ENCODE results near the gene TMEM115.
A peak's percentile ranks its signal among the peaks of the same experiment; 100 is the strongest.

Gene TMEM115

DNA sequence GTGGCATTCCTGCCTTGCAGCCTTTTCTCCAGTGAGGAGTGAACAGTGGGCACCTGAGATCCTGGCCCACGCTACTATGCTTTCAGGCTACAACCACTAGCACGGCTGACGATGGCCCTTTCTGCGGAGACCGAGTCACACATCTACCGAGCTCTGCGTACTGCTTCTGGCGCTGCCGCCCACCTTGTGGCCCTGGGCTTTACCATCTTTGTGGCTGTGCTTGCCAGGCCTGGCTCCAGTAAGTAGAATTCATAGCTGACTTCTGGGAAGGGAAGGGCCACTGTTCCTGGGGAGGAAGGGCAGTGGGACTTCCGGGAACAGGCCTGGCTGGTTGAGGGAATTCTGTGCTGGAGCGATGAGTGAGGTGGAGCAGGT lies 8.0 kb downstream of the TMEM115 start:
- DNase-seq, result no peak

DNA sequence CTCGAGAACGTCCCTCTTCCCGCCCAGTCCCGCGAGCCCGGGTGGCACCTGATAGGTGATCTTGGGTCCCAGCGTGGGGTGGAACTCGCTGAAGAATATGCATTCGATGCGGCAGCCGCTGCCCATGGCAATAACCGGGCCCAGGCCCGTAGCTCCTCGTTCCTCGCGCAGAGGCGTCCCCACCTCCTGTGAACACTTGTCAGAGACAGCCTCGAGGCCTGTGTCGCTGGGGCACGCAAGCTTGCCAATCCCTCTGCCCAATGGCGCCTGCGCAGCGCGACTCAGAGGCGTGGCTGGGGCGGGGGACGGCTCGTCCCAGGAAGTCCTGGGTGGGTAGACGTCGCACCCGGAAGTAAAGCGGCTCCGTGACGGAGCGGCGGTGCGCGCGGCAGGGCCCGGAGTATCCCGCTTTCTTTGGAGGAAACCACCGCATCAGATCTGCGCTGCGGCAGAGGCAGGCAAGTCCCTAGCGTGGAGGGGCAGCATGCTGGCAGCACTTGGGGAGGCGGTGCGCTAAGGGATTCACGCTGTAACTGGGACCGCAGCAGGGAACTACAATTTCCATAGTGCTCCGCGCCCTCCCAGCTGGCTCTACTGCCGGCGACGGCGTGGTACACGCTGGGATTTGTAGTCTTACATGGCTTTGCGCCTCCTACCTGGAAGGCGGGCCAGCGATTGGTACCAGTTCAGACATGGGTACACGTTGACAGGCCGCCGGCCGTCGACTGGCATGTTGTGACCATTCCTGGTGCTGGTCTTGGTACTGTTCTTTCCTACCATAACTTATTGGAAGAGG lies 8.6 kb downstream of the TMEM115 start, which contains the start of the genes CYB561D2 and NPRL2:
Gene CYB561D2, plus strand, starts transcription at position 336 of the 796 bp plus-strand sequence. CDS start 572 bp downstream, outside the sequence.
Gene NPRL2, minus strand, starts transcription at position 249 of the 796 bp plus-strand sequence. Its CDS starts 123 bp downstream, at position 126.
- DNase-seq, result peak; percentile 27

DNA sequence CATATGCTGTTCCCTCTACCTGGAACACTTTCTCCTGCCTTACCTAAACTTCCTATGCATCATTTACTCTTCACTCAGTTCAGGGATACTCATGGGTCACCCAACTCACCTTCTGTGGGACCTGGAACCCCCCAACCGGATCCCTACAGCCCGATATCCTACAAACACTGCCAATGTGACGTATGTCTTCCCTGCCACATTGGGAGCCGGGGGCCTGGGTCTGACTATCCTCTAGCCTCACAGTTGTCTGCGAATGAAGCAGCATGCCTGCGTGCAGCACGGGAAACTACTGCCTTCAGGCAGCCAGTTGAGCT lies 9.2 kb downstream of the TMEM115 start:
- DNase-seq, result no peak

DNA sequence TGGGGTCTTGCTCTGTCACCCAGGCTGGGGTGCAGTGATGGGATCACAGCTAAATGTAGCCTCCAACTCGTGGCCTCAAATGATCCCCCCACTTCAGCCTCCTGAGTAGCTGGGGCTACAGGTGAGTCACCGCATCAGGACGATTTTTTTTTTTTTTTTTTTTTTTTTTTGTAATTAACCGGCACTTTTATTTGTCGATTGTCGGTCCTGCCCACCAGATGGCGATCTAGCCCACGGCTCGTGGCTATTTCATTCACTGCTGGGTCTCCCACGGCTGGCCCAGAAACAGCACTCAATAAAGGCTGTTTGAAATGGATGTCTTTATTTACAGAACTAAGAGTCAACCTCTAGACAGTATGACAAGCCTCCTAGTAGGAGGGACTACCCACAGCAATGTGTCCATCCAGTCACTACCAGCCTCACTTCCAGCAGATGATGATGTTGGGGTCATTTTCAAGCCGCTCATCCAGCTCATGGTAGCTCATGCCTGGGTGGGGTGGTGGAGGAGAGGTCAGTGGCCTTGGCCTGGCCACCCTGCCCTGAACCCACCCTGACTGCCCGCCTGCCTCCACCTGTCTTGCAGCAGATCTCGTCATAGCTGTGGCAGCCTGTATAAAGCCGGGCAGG lies 12.0 kb downstream of the TMEM115 start:
- DNase-seq, result no peak

DNA sequence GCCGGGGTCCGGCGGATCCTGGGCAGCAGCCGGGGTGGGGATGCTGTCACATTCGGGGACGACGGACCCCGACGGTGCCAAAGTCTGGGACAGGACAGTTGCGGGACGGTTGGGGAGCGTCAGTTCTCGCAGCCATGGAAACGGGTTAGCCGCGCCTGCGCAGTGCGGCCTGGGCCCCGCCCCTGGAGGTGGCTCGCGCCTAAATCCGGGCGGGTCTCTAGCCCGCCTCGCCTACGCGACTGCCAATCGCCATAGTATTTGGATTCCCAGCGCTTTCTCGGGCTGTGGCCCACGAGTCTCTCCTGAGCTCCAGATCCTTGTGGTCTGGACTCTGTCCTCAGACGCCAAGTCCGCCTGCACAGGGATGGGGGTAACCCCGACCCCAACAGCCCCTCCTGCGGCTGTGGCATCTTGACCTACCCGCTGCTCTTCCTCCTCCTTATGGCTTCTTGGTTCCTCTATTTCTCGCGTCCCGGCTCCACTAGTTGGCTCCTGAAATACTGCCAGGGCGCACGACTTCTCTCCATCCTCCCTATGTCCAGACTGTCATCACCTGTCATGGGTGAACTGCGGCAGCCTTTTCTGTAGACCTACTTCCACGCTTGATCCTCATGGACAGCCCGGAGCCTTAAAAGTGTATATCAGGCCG lies 13.6 kb downstream of the TMEM115 start, which contains the start of gene ZMYND10:
Gene ZMYND10, minus strand, starts transcription at position 147 of the 649 bp plus-strand sequence. CDS start 153 bp downstream, outside the sequence.
- no peak for DNase-seq

DNA sequence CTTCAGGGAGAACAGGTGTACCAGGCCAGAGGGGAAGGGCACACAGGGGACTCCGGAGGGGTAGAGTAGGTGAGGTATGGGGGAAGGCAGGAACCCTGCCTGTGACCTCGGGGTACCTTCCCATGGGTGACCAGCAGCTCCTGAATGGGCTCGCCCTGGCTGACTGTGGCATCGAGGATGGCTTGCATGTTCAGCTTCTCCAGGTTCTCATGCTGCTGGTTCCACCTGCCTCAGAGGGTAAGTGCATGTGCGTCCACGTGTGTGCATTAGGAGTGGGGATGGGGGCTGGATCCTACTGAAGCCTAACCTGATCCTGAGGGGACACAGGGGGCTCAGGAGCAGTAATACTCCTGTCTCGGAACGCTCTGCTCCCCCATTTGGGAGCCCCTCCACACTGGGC lies 14.3 kb downstream of the TMEM115 start:
- DNase-seq, result no peak

DNA sequence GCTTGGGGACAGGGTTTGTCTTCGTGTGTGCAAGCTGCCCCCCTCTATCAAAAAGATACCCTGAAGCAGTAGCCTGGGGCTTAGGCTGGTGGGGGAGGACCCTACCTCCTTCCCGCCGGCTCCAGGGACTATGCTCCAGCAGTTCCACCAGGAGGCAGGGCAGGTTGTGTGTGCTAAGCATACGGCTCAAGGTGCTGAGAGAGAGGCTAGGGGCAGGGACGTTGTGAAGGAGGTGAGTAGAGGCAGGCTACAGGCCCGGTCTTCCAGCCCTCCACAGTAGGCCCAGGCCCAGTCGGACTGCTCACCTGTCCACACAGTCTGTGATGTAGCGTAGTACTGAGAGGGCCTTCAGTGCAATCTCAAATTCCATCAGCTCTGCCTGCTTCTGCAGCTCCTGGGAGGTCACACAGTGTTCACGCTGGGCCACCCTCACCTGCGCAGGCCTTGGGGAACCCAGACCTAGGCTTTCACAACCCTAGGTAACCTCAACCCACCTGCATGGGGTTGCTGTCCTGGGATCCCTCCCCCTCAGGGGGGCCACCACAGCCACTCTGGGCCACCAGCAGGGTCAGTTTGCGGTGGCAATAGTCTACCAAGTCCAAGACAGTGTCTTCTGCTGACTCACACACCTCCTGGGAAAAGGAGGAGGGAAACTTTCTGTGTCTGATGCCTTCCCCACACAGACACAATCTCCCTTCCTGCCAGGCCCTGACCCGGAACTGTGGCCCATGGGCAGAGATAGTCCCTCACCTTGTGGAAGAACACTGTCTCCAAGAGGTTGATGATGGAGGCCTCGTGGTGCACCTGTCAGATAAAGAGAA lies 16.3 kb downstream of the TMEM115 start:
- no peak for DNase-seq

DNA sequence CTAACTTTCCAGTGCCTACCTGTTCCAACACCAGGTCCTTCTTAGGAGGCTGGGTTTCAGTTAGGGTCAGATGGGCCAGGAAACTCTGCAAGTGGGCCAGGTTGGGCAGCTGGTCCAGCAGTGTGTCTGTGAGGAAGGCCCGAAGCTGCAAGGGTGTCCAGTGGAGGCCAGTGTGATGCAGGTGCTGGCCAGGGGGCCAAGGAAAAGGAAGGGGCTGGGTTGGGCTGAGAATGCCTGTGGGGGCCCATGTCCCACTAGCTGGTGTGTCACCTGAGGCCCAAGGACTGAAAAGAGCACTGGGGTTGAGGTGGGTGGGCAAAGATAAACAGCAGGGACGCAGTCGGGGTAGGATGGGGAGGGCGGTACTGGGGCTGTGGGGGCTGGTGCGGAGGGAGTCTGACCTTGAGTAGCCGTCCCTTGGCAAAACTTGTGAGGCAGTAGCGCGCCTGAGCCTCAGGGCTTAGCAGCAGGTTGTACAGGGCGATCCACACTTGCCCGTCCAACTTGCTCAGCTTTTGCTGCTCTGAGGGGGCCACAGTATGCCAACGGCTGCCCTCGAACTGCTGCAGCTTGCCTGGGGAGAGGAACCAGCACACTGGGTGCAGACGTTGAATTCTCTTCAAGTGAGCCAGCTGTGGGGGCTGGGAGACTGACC lies 17.2 kb downstream of the TMEM115 start:
- no peak for DNase-seq

DNA sequence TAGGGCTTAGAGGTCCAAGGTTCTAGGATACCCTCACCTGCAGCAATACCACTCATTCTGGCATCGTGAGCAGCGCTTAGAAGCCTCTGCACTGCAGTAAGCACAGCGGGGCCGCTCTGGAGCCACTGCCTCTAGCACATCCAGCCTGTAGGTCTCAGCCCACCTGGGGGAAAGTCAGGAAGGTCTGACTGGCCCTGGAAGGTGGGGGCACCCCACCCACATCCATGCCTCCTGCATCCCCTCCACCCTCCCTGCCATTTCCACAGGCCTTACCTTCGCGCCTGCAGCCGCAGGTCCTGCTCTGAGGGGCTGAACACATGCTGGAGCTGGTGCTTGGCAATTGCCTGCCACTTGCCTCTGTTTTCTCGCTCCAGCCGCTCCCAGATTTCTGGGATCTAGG lies 17.8 kb downstream of the TMEM115 start:
- no peak for DNase-seq

DNA sequence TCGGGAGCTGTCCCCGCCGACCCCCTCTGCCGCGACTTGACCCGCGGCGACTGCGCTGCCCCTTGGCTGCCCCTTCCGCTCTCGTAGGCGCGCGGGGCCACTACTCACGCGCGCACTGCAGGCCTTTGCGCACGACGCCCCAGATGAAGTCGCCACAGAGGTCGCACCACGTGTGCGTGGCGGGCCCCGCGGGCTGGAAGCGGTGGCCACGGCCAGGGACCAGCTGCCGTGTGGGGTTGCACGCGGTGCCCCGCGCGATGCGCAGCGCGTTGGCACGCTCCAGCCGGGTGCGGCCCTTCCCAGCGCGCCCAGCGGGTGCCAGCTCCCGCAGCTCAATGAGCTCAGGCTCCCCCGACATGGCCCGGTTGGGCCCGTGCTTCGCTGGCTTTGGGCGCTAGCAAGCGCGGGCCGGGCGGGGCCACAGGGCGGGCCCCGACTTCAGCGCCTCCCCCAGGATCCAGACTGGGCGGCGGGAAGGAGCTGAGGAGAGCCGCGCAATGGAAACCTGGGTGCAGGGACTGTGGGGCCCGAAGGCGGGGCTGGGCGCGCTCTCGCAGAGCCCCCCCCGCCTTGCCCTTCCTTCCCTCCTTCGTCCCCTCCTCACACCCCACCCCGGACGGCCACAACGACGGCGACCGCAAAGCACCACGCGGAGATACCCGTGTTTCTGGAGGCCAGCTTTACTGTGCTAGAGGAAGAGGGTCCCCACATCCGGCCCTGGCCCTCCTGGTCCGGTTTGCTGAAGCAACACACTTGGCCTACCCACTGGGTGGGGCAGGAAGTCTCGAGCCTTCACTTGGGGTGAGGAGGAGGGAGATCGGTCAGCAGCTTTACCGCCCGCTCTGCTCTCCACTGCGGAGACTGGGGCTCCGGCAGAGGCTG lies 18.6 kb downstream of the TMEM115 start, which contains the start of gene RASSF1:
Gene RASSF1, minus strand, starts transcription at position 389 of the 882 bp plus-strand sequence. Its CDS starts 31 bp downstream, at position 358.
- DNase-seq, result no peak

DNA sequence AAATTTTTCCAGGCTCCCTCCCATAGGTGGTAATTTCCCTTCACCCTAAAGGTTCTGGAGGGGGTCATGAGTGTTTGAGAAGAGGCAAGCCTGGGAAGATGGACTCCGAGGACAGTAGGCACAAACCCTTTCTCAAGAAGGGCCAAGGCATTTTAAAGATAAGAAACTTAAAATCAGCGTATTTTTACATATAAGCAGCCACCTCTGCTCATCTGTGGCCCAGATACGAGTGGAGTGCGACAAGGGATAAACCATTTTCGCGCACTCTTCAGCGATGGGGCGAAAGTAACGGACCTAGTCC lies 19.2 kb downstream of the TMEM115 start:
- no peak for DNase-seq

DNA sequence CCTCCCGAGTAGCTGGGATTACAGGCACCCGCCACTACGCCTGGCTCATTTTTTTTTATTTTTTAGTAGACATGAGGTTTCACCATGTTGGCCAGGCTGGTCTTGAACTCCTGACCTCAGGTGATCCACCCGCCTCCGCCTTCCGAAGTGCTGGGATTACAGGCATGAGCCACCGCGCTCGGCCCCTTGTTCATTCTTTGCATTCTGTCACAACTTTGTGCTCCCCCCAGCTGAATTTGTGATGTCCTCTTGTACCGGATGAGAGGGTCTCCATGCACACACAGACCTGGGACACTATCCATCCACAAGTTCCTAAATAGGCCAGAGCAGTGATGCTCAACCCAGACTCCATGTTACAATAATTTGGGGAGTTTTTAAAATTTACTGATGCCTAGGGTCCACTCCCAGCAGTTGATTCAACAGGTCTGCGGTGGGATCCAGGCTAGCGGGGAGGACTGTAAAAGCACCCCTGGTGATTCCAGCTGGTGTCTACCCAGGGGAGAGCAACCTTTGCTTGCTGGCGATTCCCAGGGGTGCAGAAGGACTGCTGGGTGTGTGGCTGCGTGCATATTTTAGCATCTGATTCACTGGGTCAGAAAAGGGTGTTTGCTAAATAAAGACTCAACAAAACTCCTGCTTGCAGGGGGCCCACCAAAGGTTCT lies 19.7 kb downstream of the TMEM115 start:
- DNase-seq, result no peak

DNA sequence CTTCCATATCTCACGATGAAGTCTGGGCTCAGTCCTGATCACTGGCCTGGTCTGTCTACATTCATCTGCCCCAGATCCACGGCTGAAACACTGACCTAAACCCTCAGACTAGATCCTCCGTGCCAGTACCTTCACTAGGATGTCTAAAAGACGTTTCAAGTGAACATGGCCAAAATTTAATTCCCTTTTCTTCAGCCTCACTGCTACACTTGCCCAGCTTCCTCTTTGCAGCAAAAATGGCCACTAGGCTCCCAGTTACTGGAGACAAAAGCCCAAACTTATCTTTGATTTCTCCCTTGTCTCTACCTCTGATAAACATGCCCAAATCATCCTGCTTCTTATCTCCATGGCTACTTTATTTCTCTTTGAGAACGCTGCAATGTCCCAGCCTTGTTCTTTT lies 20.4 kb downstream of the TMEM115 start:
- no peak for DNase-seq

DNA sequence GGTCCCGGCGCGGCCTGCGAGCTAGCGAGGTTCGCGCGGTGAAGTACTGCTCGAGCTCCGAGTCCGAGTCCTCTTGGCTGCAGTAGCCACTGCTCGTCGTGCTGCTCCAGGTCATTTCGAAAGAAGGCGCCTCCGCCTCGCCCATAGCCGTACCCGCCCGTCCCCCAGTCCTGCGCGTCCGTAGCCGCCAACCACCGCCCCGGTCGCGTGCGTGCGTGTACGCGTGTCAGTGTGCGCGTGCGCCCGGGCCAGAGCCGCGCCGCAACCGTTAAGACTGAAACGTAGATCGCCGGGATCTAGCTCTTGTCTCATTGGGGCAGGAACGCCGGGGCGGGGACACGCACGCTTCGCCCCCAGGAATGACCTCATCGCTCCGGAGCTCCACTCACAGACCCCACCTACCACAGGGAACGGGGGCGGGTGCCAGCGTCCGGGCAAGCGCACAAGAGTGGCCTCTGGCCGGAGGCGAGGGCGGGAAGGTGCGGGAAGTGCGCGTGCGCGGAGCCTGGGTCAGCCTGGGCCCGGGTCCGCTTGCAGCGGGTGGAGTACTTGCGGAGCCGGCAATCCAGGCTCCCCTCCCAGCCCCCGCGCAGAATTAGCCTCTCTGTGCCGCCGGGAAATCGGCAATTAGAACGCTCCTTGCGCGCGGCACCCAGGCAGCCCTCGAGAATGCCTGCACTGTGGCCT lies 22.0 kb downstream of the TMEM115 start:
- peak; percentile 79 for DNase-seq

DNA sequence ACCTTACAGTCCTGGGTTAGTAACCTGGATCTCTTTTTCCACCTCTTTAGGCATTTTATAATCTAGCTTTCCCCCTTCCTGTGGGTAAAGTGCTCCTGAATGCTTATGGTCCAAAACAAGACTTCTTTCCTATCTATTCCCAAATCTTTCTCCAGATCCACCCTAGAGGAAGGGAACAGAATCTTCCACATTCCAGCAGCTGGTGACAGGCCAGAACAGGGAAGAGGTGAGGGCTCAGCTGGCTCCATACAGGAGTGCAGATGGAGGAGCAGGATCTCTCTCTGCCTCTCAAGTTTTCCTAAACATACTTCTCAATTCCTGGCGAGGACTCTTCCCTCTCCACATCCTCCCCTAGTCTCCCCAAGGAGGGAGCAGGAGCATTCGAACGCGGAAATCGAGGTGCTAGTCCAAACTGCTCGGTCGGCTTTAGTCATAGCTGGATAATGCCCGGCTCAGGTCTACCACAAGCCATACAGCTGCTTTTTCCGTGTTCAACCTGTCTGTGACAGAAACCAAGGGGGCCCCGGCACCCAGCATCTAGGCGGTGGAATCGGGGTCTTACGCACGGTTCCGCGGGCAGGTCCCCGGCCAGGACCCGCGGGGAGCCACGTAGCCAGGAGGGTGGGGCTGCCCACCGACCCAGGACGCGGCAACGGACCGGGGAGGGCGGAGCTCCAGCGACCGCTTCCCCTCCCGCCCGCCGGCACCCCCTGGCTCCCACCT lies 22.7 kb downstream of the TMEM115 start:
- no peak for DNase-seq

DNA sequence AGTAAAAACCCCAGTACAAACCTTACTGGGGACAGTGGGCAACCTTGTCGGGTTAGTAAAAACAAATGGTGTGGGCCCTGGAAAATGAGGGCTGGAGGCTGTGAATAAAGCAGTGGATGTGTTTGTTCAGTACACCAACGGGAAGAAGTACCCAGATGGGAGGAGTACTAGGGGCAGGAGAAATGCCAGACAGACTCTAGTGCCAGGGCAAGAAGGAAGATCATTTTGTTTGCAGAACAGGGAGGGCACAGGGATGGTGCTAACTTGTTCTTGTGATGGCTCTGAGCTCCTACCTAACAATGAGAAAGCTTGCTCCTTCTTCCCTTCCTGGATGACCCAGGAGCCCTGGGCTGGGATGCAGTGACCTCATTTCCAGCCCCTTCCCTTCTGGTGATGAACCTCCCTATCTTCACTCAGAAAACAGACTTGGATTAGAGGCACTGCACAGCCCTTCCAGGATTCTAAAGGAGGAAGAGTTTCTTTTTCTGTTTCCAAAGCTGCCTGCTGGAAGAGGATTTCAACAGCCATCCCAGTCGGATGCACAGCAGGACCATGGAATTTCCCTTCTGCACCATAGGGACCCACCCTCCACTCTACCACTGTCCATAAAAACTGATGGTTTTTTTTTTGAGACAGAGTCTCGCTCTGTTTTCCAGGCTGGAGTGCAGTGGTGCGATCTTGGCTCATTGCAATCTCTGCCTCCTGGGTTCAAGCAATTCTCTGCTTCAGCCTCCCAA lies 24.8 kb downstream of the TMEM115 start:
- no peak for DNase-seq

DNA sequence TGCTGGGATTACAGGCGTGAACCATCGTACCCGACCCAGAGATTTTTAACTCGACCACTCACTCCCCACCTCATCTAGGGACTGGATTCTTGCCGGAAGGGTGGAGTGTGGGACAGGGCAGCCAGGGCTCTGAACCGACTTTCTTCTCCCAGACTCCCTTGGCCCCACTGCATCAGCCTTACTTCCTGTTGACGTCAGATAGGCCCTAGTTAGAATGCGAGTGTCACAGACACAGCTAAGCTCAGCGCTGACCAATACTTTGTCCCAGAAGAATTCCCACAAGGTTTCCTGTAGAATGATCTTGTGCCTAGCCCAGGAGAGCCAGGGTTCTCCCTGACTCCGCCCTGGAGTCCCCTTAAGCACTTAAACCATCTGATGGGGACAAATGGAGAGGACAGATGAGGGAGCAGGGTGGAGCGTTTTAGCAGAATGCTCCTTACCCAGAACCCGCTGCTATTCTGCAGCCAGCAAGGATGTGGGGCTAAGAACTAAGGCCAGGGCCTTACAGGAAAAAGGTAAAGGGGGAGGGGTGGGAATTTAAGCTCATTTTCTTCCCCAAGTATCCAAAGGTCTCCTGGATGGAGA lies 25.5 kb downstream of the TMEM115 start:
- no peak for DNase-seq

DNA sequence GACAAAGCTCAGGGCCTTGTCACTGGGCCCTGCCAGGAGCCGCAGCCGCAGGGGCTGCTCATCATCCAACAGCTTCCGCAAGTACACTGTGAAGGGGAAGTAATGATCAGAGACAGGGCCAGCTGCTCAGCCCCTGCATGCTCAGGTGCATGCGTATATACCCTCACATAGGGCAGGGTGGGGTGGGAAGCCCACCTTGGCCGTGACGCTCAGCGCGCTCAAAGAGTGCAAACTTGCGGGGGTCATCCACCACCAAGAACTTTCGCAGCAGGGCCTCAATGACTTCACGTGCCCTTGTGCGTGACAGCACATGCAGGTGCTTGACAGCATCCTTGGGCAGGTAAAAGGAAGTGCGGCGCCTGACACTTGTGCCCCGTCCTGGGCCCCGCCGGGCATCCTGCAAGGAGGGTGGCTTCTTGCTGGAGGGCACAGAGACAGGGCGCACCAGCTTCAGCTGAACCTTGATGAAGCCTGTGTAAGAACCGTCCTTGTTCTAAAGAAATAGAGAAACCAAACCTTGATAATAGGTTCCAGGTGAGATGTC lies 27.9 kb downstream of the TMEM115 start:
- no peak for DNase-seq
